H1 (cell line): Measurements from ENCODE around the gene TMEM115. TPM values are rescaled to one million over a fixed set of nuclear protein-coding genes. Genes with fewer than 3 reads are reported as not detected.

Source experiments
- BRCA1 ChIP-seq: IDR thresholded peaks from 2 replicates; pipeline ENCODE4 v1.6.1; 2012; ENCODE audit warnings: low read depth, low read length, improper control_type of control experiment
- CBX8 ChIP-seq: fragments of 300-800, 300-1000 bp; sonication (generic); IDR thresholded peaks from 2 replicates; pipeline ENCODE4 v1.7.1; 2016; ENCODE audit warnings: low read depth, low read length, borderline replicate concordance
- JUN ChIP-seq: IDR thresholded peaks from 2 replicates; pipeline ENCODE4 v1.6.1; 2011; ENCODE audit warnings: low read depth, mild to moderate bottlenecking, improper control_type of control experiment, low read length
- POLR2AphosphoS5 ChIP-seq: IDR thresholded peaks from 2 replicates; pipeline ENCODE4 v1.6.1; 2011; ENCODE audit warnings: low read depth, low read length
- TEAD4 ChIP-seq: IDR thresholded peaks from 2 replicates; pipeline ENCODE4 v1.6.1; 2012; ENCODE audit warnings: low read depth, low read length, inconsistent platforms, mixed read lengths
- polyA plus RNA-seq, 7 experiments: library from polyadenylated mRNA; depleted of rRNA in 3 of 7; stranded (reverse) in 5 of 7; unstranded in 2 of 7; fragments of >200 nt in 5 of 7; fragments of 200-250 nt in 2 of 7; gene quantifications; 1 replicate in 5 of 7; 2 replicates in 1 of 7; 4 replicates in 1 of 7; pipeline versions ENCODE4 v1.2.1 to v1.2.3, GENCODE V29; 2011 to 2013; ENCODE audit warnings: missing spikeins in 2 of 7, mixed read lengths in 2 of 7
- total RNA-seq: library from RNA; stranded (reverse); fragmentation: NEBNext Ultra II Directional; extraction: Animal tissue kit (Norgen Biotek cat#: 25700); gene quantifications from 2 replicates; pipeline ENCODE4 v1.2.1, GENCODE V29; 2021

TMEM115 gene
- total and polyA plus RNA-seq, 2 of the 8 experiments (the other 6 are each of a cell fraction or from before 2014, with no cell fraction given), result 25.4 to 32.4 TPM

DNA sequence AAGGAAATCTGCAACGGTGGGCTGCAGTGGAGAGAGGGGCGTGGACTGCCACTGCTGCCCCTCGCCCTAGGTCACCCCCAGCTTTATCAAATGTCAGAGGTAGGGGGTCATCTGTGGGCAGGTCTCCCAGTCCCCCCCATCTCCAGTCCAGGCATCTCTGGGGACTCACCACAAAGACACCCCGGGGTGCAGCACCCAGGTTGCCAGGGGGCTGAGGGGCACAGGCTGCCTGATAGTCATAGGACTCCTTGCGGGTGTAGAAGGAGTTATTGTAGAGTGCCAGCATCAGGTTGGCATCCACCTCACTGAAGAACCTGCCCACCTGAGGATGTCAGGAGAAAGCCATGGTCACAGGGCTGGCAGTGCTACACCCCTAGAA is 6.5 kb upstream of the TMEM115 start (continued):
- TF ChIP-seq JUN (no peak), CBX8 (no peak), TEAD4 (no peak), BRCA1 (no peak), POLR2AphosphoS5 (no peak)
